Spleen (tissue), 11 donors: ENCODE data around the gene DLG1. TPM values are rescaled to one million over a fixed set of nuclear protein-coding genes. Genes with fewer than 3 reads are reported as not detected.

Experiments used
- DNase-seq: peaks from one replicate; pipeline ENCODE4 v3.0.0-alpha.2; 2020
- H3K27ac ChIP-seq, 8 donors: fragments of 200-600 bp; sonication (generic) in 7 of 8; 1 replicate in 4 of 8; 2 replicates in 4 of 8; pipeline versions ENCODE4 v1.5.0 to v1.8.0; 2016 to 2021; ENCODE audit warnings: inconsistent platforms in 4 of 8, mild to moderate bottlenecking in 4 of 8, moderate library complexity in 1 of 8
- H3K27me3 ChIP-seq, 7 donors: fragments of 200-600 bp; sonication (generic) in 6 of 7; replicated peaks in 1 of 7; 1 replicate in 4 of 7; 2 replicates in 3 of 7; pipeline versions ENCODE4 v1.5.0 to v1.8.0; 2016 to 2021; ENCODE audit warnings: inconsistent platforms in 3 of 7, mild to moderate bottlenecking in 1 of 7
- H3K36me3 ChIP-seq, 6 donors: fragments of 200-600 bp; sonication (generic) in 5 of 6; 1 replicate in 4 of 6; 2 replicates in 2 of 6; pipeline versions ENCODE4 v1.5.0 to v1.8.0; 2016 to 2021; ENCODE audit warnings: inconsistent platforms in 2 of 6
- H3K4me1 ChIP-seq, 6 donors: fragments of 200-600 bp; sonication (generic) in 5 of 6; 1 replicate in 3 of 6; 2 replicates in 3 of 6; pipeline versions ENCODE4 v1.5.0 to v1.8.0; 2016 to 2021; ENCODE audit warnings: inconsistent platforms in 3 of 6
- H3K4me3 ChIP-seq, 8 donors: fragments of 200-600 bp; sonication (generic) in 7 of 8; 1 replicate in 4 of 8; 2 replicates in 4 of 8; pipeline versions ENCODE4 v1.5.0 to v1.8.0; 2016 to 2021; ENCODE audit warnings: inconsistent platforms in 4 of 8, mild to moderate bottlenecking in 4 of 8, moderate library complexity in 2 of 8
- H3K9me3 ChIP-seq, 8 donors: fragments of 200-600 bp; sonication (generic) in 7 of 8; 1 replicate in 4 of 8; 2 replicates in 4 of 8; pipeline versions ENCODE4 v1.5.0 to v1.8.0; 2016 to 2021; ENCODE audit warnings: inconsistent platforms in 4 of 8
- CTCF ChIP-seq, 11 experiments: fragments of 200-600 bp in 7 of 11; fragments of 450-650 bp in 4 of 11; sonication (generic) in 4 of 11; IDR thresholded peaks in 8 of 11; conservative IDR thresholded peaks in 3 of 11; 1 replicate in 7 of 11; 2 replicates in 4 of 11; pipeline versions ENCODE4 v1.4.0 to v1.8.0; 2016 to 2021; ENCODE audit warnings: antibody characterized with exemption in 11 of 11, inconsistent platforms in 4 of 11, mild to moderate bottlenecking in 1 of 11
- POLR2A ChIP-seq, 3 donors: fragments of 450-650 bp; IDR thresholded peaks; one replicate each; pipeline ENCODE4 v1.5.1; 2017; ENCODE audit warnings: antibody characterized with exemption in 3 of 3, mild to moderate bottlenecking in 1 of 3
- POLR2AphosphoS5 ChIP-seq, 3 donors: sonication (generic); formaldehyde crosslinking; IDR thresholded peaks; one replicate each; pipeline ENCODE4 v1.5.1; 2017; ENCODE audit warnings: antibody characterized with exemption in 3 of 3
- WGBS, 5 donors: extraction: QIAGEN DNeasy Blood & Tissue Kit in 3 of 5; methylation state at CpG; one replicate each; pipeline versions ENCODE4 v1.1.5 to v1.1.7; 2013 to 2018; 5-methylcytosine and 5-hydroxymethylcytosine counted together
- intact Hi-C: fragments of 100-400 bp; cut with DNase I; formaldehyde crosslinking; loops from one replicate; pipeline ENCODE4 v1.15.0; 2023; ENCODE audit warnings: low total_unique reads
- polyA plus RNA-seq, 3 donors: library from polyadenylated mRNA; stranded (reverse); fragments of 200-250 nt; gene quantifications; one replicate each; pipeline ENCODE4 v1.2.1, GENCODE V29; 2013
- total RNA-seq, 7 donors: library from RNA; depleted of rRNA in 3 of 7; stranded (reverse); fragments of >200 nt in 3 of 7; fragmentation: NEBNext Ultra II Directional in 4 of 7; extraction: Animal tissue kit (Norgen Biotek cat#: 25700) in 4 of 7; gene quantifications; one replicate each; pipeline versions ENCODE4 v1.1.0 to v1.2.1, GENCODE V29; 2016 to 2021
- donor health status: healthy with polysubstance abuse.
- donor health status: DM: no; HTN: no; CAD: no; lungs with moderate emphysema.
- donor health status: DM: no; HTN: no; CAD: no.
- donor health status: Bipolar disorder and iron deficiency.
- donor health status: healthy.
- donor health status: DM: no; HTN: no; CAD: no.
- donor health status: DM: yes; HTN: yes; CAD: no.

DLG1 gene
- total and polyA plus RNA-seq, 10 donors: 11.0 to 92.3 (median 59.1) TPM

- Histone ChIP-seq H3K27ac (no peak overlapping the region), H3K4me3 (no peak overlapping the region), H3K9me3 (no peaks in the 10 kb centered on the region), H3K4me1 (peaks cover 12 to 59% (median 35%) of the 10 kb centered on the region in 6 donors), H3K27me3 (peaks cover 0 to 98% (median 18%) of the 10 kb centered on the region in 7 donors), H3K36me3 (no peaks in the 10 kb centered on the region)
- TF ChIP-seq POLR2AphosphoS5 (IDR thresholded peaks at IDR 0.05) (no peak), POLR2A (IDR thresholded peaks at IDR 0.05) (no peak), CTCF (IDR thresholded peaks at IDR 0.05 in 8 of 11, conservative IDR thresholded peaks at IDR 0.05 in 3 of 11) (no peak)
- intact Hi-C loops: no loop called here
- DNase-seq: no peak
- 92 to 94% (median 93%) methylated on average over 9 of the region's 9 CpGs for WGBS, 5 donors
Observed at GRCh38 chr3:197026481-197026866, 271.9 kb downstream of the DLG1 start.

- Histone ChIP-seq H3K27ac (no peak overlapping the region), H3K9me3 (no peaks in the 10 kb centered on the region), H3K27me3 (peaks cover 0 to 98% (median 18%) of the 10 kb centered on the region in 7 donors), H3K36me3 (no peaks in the 10 kb centered on the region), H3K4me1 (peaks cover 12 to 54% (median 35%) of the 10 kb centered on the region in 6 donors), H3K4me3 (no peak overlapping the region)
- peak; percentile 60 for DNase-seq
- TF ChIP-seq POLR2AphosphoS5 (IDR thresholded peaks at IDR 0.05) (no peak), POLR2A (IDR thresholded peaks at IDR 0.05) (no peak), CTCF (IDR thresholded peaks at IDR 0.05 in 8 of 11, conservative IDR thresholded peaks at IDR 0.05 in 3 of 11) (no peak)
- 88 to 94% (median 93%) methylated on average over 17 to 21 of the region's 21 CpGs for WGBS, 5 donors
- intact Hi-C loops: no loop called here
Observed at GRCh38 chr3:197025736-197026480, 272.5 kb downstream of the DLG1 start.

- intact Hi-C loops: no loop called here
- Histone ChIP-seq H3K27ac (no peak overlapping the region), H3K4me1 (peaks cover 12 to 47% (median 35%) of the 10 kb centered on the region in 6 donors), H3K4me3 (no peak overlapping the region), H3K9me3 (no peaks in the 10 kb centered on the region), H3K27me3 (peaks cover 0 to 94% (median 16%) of the 10 kb centered on the region in 7 donors), H3K36me3 (no peaks in the 10 kb centered on the region)
- WGBS, 5 donors: 87 to 93% (median 89%) methylated on average over 24 to 28 of the region's 28 CpGs
- no peak for TF ChIP-seq POLR2AphosphoS5 (IDR thresholded peaks at IDR 0.05)
- TF ChIP-seq POLR2A (IDR thresholded peaks at IDR 0.05): no peak
- no peak for TF ChIP-seq CTCF (IDR thresholded peaks at IDR 0.05 in 8 of 11, conservative IDR thresholded peaks at IDR 0.05 in 3 of 11)
- DNase-seq: peak; percentile 66
Observed at GRCh38 chr3:197024881-197025735, 273.3 kb downstream of the DLG1 start.
